Progenitor cell of endocrine pancreas (in vitro differentiated cells): ENCODE data around the gene SMIM33. TPM values are rescaled to one million over a fixed set of nuclear protein-coding genes. Genes with fewer than 3 reads are reported as not detected.
"Not testable (repeated sequence)": the region's sequence is repeated elsewhere in the genome, so short reads cannot be mapped to it uniquely, and the experiment has no call there.

Experiments
- DNase-seq: peaks from one replicate; pipeline ENCODE4 v3.0.0; 2021; ENCODE audit warnings: low spot score; ENCODE audit not compliant: unreplicated experiment
- H3K27ac Mint-ChIP-seq: 2 replicates; pipeline ENCODE4 v1.8.0; 2021; ENCODE audit warnings: mild to moderate bottlenecking, moderate library complexity, mixed read lengths
- H3K27me3 Mint-ChIP-seq: 2 replicates; pipeline ENCODE4 v1.8.0; 2021; ENCODE audit warnings: mixed read lengths
- H3K36me3 Mint-ChIP-seq: 2 replicates; pipeline ENCODE4 v1.8.0; 2022; ENCODE audit warnings: mixed read lengths; ENCODE audit not compliant: insufficient read depth
- H3K4me1 Mint-ChIP-seq: 2 replicates; pipeline ENCODE4 v1.8.0; 2021; ENCODE audit warnings: low read depth, mixed read lengths
- H3K4me3 Mint-ChIP-seq: 2 replicates; pipeline ENCODE4 v1.8.0; 2021; ENCODE audit warnings: low read depth, mild to moderate bottlenecking, moderate library complexity, mixed read lengths
- H3K9me3 Mint-ChIP-seq: 2 replicates; pipeline ENCODE4 v1.8.0; 2021; ENCODE audit warnings: low read depth, mixed read lengths
- CTCF ChIP-seq: fragments of 200-600 bp; sonication (generic); IDR thresholded peaks from one replicate; pipeline ENCODE4 v1.5.0; 2021; ENCODE audit warnings: antibody characterized with exemption, mild to moderate bottlenecking; ENCODE audit not compliant: unreplicated experiment
- total RNA-seq: library from RNA; stranded (reverse); gene quantifications from 2 replicates; pipeline ENCODE4 v1.2.1, GENCODE V29; 2021

The SMIM33 gene
- total RNA-seq, 1 donor from 2014 or later, result not detected

GRCh38 chr5:139473565-139473964 is 2.8 kb downstream of the SMIM33 start:
- H3K9me3 Mint-ChIP-seq, result no peaks in the 10 kb centered on the region
- no peaks in the 10 kb centered on the region for H3K36me3 Mint-ChIP-seq
- H3K4me3 Mint-ChIP-seq, result no peak overlapping the region
- DNase-seq, result no peak
- H3K27ac Mint-ChIP-seq, result no peak overlapping the region
- no peak for TF ChIP-seq CTCF
- H3K4me1 Mint-ChIP-seq, result no peaks in the 10 kb centered on the region
- H3K27me3 Mint-ChIP-seq, result peaks cover 17% of the 10 kb centered on the region

- no peak for DNase-seq
- Mint-ChIP-seq H3K36me3 (no peaks in the 10 kb centered on the region), H3K9me3 (no peaks in the 10 kb centered on the region), H3K4me3 (no peak overlapping the region), H3K4me1 (no peaks in the 10 kb centered on the region), H3K27me3 (peaks cover 13% of the 10 kb centered on the region), H3K27ac (no peak overlapping the region)
- TF ChIP-seq CTCF, result no peak
Measured at GRCh38 chr5:139474890-139475791, 4.3 kb downstream of the SMIM33 start.

- Mint-ChIP-seq H3K27ac (no peak overlapping the region), H3K9me3 (no peaks in the 10 kb centered on the region), H3K4me1 (no peaks in the 10 kb centered on the region), H3K36me3 (no peaks in the 10 kb centered on the region), H3K4me3 (no peak overlapping the region), H3K27me3 (peaks cover 13% of the 10 kb centered on the region)
- DNase-seq, result no peak
- no peak for TF ChIP-seq CTCF
Measured at GRCh38 chr5:139475865-139476617, 5.2 kb downstream of the SMIM33 start.

- not testable (repeated sequence) for H3K27ac Mint-ChIP-seq, H3K4me3 Mint-ChIP-seq, H3K4me1 Mint-ChIP-seq, H3K9me3 Mint-ChIP-seq, H3K36me3 Mint-ChIP-seq, H3K27me3 Mint-ChIP-seq, DNase-seq
- TF ChIP-seq CTCF, result peak; percentile 7
Measured at GRCh38 chr5:139478657-139479423, 8.0 kb downstream of the SMIM33 start.

GRCh38 chr5:139479729-139480128 is 8.9 kb downstream of the SMIM33 start:
- not testable (repeated sequence) for H3K36me3 Mint-ChIP-seq, H3K9me3 Mint-ChIP-seq, H3K27me3 Mint-ChIP-seq, H3K27ac Mint-ChIP-seq, H3K4me1 Mint-ChIP-seq, H3K4me3 Mint-ChIP-seq, DNase-seq
